Skeletal muscle cell (primary cell): ENCODE results near the gene SPDYC.

Experiments
- DNase-seq: peaks from one replicate; pipeline ENCODE4 v3.0.0-alpha.2; 2010; ENCODE audit warnings: low read depth
- H3K4me3 ChIP-seq: 2 replicates; pipeline ENCODE4 v1.5.1; 2011; ENCODE audit warnings: low read depth, mild to moderate bottlenecking, control low read depth, low read length, moderate library complexity

SPDYC gene

GRCh38 chr11:65170058-65170534 lies at the start of gene SPDYC:
Gene SPDYC (plus strand): TSS chr11:65170233. CDS start chr11:65171358, 1,125 bp downstream.
- no peak for DNase-seq
- H3K4me3 ChIP-seq: no peak within 1 kb of the TSS

GRCh38 chr11:65120831-65121230 lies 49.2 kb upstream of the SPDYC start:
- peak overlapping the region; percentile 96 for H3K4me3 ChIP-seq
- no peak for DNase-seq

DNA sequence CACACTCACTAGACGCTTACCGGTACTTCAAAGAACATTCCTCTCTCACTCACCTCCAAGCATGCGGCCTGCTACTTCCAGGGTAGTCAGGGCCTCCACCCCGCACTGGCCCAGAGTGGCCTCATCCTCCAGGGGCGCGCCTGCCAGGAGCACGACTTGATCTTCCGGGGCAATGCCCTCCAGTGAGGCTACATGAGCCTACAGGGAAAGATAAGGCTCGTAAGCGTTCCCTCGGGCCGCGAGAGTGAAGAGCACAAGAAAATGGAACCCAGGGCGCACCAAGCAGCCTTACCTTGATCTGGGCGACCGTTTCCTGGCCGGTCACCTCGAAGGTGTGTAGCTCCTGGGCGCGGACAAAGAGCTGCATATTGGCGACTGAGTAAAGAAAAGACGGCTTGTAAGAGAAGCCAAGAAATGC lies 48.6 kb upstream of the SPDYC start:
- peak overlapping the region; percentile 96 for H3K4me3 ChIP-seq
- no peak for DNase-seq

DNA sequence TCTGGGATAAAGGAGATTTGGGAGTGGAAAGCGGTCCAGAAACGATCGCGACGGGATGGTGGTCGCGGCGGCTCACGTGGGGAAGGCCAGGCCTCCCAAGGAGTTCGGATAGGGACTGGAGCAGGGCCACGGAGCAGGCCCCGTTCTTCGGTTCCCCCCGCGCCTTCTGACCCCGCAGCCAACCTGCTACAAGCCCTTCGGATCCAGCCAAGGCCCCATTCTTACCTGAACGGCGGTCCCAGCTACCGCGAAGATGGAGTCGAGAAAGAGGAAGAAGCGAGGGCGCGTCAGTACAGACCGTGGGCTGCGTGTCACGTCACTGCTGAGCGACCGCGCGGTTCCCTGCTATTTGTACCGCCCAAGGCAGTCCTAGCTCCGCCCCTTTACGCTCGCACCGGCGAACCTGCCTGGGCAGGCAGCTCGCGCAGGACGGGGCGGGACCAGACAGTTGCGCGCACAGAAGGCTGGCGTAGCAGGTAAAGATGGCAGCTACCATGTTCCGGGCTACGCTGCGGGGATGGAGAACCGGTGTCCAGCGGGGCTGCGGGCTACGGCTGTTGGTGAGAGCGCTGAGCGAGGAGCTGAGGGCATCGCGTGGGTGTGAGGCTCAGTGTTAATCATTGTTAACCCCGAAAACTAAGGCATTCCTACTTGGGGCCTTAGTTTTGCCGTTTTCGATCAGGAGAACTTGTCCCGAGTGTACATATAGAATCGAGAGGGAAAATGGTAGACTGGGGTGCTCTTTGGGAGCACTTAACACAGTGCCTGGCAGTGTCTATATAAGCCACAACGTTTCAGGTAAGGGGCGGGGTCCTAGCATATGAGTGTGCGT lies 48.0 kb upstream of the SPDYC start, which contains the start of the genes FAU and MRPL49:
Gene FAU (minus strand): TSS at position 270 of the 832 bp plus-strand sequence. CDS start 321 bp downstream, outside the sequence.
Gene MRPL49 (plus strand): TSS at position 457 of the 832 bp plus-strand sequence. CDS start 26 bp downstream, at position 483.
- peak; percentile 88 for DNase-seq
- peak within 1 kb of the TSS; percentile 96 for H3K4me3 ChIP-seq

- DNase-seq: no peak
- no peak overlapping the region for H3K4me3 ChIP-seq
These were observed 45.4 kb upstream of the SPDYC start for GRCh38 chr11:65124480-65125196.

GRCh38 chr11:65125197-65126056 lies 44.6 kb upstream of the SPDYC start:
- H3K4me3 ChIP-seq: no peak overlapping the region
- DNase-seq: no peak

- DNase-seq: no peak
- no peak overlapping the region for H3K4me3 ChIP-seq
These were observed 43.3 kb upstream of the SPDYC start for GRCh38 chr11:65126624-65127274.

DNA sequence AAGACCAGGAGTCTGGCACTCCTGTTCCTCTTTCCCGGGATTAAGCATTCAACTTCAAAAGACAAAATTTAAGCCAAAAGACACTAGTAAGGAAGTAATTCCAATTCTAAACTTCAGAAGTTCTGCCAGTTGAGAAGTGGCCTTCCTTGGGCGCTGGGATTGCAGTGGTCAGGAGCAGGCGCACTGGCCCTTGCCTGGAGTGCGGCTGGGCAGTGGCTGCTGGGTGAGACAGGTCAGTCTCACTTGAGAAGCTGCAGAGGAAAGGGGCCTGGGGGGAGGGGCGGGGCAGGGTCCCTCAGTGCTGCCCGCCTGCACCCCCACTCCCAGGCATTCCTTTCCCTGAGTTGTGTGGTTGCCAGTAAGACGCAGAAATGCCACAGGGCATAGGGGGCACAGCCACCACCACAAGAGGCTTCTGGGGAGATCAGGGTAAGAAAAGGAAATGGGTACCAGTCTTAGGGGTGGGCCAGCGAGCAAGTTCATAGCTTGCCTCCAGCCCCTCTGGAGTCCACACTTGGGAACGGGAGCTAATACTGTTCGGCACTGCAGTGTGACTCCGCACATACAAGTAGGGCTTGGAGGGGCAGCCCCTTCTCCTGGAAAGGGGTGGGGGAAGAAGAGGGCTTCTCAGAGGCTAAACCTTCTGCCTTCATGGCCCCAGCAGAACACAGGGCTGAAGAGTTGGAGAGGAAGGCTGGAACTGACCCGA lies 42.4 kb upstream of the SPDYC start:
- no peak overlapping the region for H3K4me3 ChIP-seq
- no peak for DNase-seq

DNA sequence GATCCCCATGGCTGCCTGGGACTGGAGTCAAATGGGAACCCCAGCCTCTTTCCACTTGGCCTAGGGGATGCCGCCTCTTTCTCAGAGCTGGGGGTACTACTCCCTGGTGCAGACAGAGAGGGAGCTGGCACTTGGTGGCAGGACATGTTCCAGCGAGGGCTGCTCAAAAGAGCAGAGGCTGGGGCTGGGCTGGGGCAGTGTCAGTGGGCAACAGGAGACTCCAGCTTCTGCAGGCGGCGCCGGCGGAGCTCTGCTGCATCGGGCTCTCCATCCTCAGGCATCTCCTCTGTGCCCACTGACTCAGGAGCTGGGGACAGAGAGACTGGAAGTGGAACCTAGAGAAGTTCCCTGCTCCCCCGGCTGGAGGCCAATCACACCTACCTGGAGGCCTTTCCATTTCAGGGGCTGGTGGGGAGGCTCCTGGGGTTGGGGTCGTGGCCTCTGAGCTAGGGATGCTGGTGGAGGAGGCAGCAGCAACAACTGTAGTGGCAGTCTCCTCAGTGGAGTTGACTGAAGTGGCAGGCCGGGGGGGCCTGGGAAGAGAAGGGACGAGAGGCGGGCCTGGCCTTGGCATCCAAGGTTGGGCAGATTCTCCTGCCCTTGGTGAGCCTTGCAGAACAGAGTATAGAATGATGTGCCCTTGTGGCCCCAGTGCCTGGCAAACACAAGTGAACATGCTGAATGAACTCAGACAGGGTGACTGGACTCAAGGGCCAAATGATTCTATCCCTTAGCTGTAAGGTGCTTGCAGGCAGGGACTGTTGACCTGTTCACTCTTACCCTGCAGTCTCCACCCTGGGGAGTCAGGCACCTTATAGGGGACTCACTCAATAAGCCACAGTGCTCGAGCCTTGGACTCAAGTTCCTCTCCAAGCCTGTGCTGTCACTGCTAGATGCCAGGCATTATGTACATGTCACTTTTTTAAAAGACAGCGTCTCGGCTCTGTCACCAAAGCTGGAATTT lies 41.6 kb upstream of the SPDYC start:
- DNase-seq: no peak
- no peak overlapping the region for H3K4me3 ChIP-seq

- no peak for DNase-seq
These were observed 40.2 kb upstream of the SPDYC start for GRCh38 chr11:65129649-65130441.

GRCh38 chr11:65130631-65131416 lies 39.2 kb upstream of the SPDYC start:
- H3K4me3 ChIP-seq: no peak overlapping the region

More at GRCh38 chr11:65129649-65130441, 40.2 kb upstream of the SPDYC start:
- H3K4me3 ChIP-seq: no peak overlapping the region

GRCh38 chr11:65131417-65131776 lies 38.6 kb upstream of the SPDYC start:
- DNase-seq: no peak
- H3K4me3 ChIP-seq: no peak overlapping the region

More at GRCh38 chr11:65130631-65131416, 39.2 kb upstream of the SPDYC start:
- no peak for DNase-seq

GRCh38 chr11:65131895-65132237 lies 38.2 kb upstream of the SPDYC start:
- no peak for DNase-seq
- no peak overlapping the region for H3K4me3 ChIP-seq

DNA sequence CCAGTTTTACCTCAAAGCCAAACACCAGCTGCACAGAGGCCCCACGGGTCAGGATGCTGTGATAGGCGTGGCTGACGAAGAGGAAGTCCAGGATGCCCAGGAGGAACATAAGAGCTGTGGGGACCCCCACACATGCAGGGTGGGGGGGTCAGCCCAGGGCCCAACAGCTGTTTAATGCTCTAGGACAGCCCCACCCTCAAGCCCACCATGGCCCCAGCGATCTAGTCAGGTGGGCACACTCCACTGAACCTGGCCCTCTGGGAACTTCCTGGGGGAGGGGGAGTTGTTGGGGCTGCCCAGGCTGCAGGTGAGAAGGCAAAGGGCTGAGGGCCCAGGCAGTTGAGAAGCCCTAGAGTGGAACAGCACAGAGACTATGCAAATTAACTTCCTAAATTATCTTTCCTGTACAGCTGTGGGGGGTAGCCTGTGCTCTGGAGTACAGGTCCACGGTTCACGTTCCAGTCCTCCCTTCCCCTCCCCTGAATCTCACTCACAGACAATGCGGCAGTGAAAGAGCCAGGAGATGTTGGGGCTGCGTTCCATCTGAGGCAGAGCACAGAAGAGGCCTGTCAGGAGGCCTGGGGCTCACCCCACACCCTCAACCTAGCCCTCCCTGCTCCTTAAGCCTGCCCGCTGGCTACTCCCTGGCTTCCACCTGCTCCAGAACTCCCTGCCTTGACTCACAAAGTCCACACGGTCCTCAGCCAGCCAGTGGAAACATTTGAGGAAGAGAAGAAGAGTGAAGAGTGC lies 37.6 kb upstream of the SPDYC start:
- DNase-seq: no peak
- H3K4me3 ChIP-seq: peak overlapping the region; percentile 95

- H3K4me3 ChIP-seq: peak overlapping the region; percentile 95
- no peak for DNase-seq
These were observed 36.9 kb upstream of the SPDYC start for GRCh38 chr11:65132988-65133700.
